Measurements from ENCODE around the gene TIPIN.

The TIPIN gene

DNA sequence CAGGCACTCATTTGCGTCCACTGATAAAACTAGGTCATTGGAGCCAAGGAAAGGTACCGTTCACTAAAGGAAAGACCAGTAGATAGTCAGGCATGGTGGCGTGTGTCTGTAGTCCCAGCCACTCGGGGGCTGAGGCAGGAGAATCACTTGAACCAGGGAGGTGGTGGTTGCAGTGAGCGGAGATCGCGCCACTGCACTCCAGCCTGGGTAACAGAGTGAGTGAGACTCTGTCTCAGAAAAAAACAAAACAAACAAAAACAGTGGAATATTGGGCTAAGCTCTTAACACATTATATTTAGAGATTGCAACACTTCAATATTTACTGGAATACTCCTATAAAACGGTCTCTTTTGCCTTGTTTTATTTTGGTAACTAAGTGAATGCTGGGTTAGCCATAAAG, 47.6 kb upstream of the TIPIN start:
- TF ChIP-seq CEBPB (IDR thresholded peaks at IDR 0.05) (no peak), ZBTB7A (IDR thresholded peaks at IDR 0.05; ENCODE audit: low read depth) (no peak), CREB1 (IDR thresholded peaks at IDR 0.05; ENCODE audit: low read depth) (no peak), RAD21 (IDR thresholded peaks at IDR 0.05; ENCODE audit: low read depth) (no peak), NFIC (IDR thresholded peaks at IDR 0.05) (no peak), TEAD4 (IDR thresholded peaks at IDR 0.05) (no peak), EGR1 (IDR thresholded peaks at IDR 0.05) (no peak), YY1 (IDR thresholded peaks at IDR 0.05; ENCODE audit: low read depth) (no peak), FOXM1 (IDR thresholded peaks at IDR 0.05; ENCODE audit: borderline replicate concordance, low read depth) (no peak)
- TF ChIP-seq, protein P1, sequence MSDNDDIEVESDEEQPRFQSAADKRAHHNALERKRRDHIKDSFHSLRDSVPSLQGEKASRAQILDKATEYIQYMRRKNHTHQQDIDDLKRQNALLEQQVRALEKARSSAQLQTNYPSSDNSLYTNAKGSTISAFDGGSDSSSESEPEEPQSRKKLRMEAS (IDR thresholded peaks at IDR 0.05), result no peak
- TF ChIP-seq, protein P2, sequence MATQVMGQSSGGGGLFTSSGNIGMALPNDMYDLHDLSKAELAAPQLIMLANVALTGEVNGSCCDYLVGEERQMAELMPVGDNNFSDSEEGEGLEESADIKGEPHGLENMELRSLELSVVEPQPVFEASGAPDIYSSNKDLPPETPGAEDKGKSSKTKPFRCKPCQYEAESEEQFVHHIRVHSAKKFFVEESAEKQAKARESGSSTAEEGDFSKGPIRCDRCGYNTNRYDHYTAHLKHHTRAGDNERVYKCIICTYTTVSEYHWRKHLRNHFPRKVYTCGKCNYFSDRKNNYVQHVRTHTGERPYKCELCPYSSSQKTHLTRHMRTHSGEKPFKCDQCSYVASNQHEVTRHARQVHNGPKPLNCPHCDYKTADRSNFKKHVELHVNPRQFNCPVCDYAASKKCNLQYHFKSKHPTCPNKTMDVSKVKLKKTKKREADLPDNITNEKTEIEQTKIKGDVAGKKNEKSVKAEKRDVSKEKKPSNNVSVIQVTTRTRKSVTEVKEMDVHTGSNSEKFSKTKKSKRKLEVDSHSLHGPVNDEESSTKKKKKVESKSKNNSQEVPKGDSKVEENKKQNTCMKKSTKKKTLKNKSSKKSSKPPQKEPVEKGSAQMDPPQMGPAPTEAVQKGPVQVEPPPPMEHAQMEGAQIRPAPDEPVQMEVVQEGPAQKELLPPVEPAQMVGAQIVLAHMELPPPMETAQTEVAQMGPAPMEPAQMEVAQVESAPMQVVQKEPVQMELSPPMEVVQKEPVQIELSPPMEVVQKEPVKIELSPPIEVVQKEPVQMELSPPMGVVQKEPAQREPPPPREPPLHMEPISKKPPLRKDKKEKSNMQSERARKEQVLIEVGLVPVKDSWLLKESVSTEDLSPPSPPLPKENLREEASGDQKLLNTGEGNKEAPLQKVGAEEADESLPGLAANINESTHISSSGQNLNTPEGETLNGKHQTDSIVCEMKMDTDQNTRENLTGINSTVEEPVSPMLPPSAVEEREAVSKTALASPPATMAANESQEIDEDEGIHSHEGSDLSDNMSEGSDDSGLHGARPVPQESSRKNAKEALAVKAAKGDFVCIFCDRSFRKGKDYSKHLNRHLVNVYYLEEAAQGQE (IDR thresholded peaks at IDR 0.05; ENCODE audit: low read depth), result no peak

DNA sequence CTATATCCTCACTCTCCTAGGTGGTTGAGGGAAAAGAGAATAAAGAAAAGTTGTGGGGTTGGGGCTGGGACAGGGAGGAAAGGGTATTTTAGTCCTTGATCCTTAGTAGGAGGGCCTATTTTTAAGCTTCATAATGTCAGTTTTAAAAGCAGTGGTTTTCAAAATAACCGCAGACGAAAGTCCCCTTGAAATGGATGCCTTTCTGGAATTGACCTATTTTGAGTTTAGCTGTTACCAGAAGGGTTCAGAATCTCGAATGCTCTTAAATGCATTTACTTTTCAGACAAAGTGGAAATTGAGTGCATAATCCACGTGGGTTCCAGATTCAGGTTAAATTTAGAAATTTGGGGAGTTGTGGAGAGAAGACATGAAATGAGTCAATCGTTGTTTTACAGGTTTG, 46.8 kb upstream of the TIPIN start:
- TF ChIP-seq TEAD4 (IDR thresholded peaks at IDR 0.05), result no peak
- TF ChIP-seq TAF1 (IDR thresholded peaks at IDR 0.05; ENCODE audit: low read depth), result no peak

DNA sequence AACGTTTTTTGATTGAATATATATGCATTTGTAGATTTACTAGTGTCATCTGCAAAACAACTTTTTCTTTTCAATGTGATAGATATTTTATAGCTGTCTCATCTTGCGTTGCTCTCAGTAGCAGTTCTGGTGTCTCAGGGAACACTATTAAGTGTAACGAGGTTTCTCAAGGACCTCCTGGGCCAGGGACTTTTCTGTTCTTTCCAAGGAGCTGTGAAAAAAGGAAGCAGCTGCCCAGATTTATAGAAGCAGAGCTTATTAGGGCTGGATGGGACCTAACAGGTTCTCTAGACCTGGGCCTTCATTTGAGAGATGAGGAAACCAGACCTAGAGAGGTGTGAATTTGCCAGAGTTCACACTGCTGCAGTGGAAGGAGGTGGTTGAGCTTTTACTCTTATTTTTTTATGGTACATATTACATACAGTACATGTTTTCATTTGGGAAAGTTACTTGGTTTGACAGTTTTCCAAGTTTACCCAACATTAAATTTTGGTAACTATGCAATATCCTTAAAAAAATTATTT, 46.3 kb upstream of the TIPIN start:
- TF ChIP-seq YY1 (IDR thresholded peaks at IDR 0.05; ENCODE audit: low read depth) (no peak), FOXM1 (IDR thresholded peaks at IDR 0.05; ENCODE audit: borderline replicate concordance, low read depth) (no peak), TAF1 (IDR thresholded peaks at IDR 0.05; ENCODE audit: low read depth) (no peak), RAD21 (IDR thresholded peaks at IDR 0.05; ENCODE audit: low read depth) (no peak), TEAD4 (IDR thresholded peaks at IDR 0.05) (no peak), CEBPB (IDR thresholded peaks at IDR 0.05) (no peak), ZBTB7A (IDR thresholded peaks at IDR 0.05; ENCODE audit: low read depth) (no peak), CREB1 (IDR thresholded peaks at IDR 0.05; ENCODE audit: low read depth) (no peak), EP300 (IDR thresholded peaks at IDR 0.05; ENCODE audit: borderline replicate concordance) (no peak), TCF12 (IDR thresholded peaks at IDR 0.05; ENCODE audit: low read depth) (no peak), EGR1 (IDR thresholded peaks at IDR 0.05) (no peak), NFIC (IDR thresholded peaks at IDR 0.05) (no peak)
- TF ChIP-seq, protein P3, sequence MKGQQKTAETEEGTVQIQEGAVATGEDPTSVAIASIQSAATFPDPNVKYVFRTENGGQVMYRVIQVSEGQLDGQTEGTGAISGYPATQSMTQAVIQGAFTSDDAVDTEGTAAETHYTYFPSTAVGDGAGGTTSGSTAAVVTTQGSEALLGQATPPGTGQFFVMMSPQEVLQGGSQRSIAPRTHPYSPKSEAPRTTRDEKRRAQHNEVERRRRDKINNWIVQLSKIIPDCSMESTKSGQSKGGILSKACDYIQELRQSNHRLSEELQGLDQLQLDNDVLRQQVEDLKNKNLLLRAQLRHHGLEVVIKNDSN (IDR thresholded peaks at IDR 0.05), result no peak
- TF ChIP-seq, protein P1 (IDR thresholded peaks at IDR 0.05), result no peak
- TF ChIP-seq, protein P2 (IDR thresholded peaks at IDR 0.05; ENCODE audit: low read depth), result no peak

DNA sequence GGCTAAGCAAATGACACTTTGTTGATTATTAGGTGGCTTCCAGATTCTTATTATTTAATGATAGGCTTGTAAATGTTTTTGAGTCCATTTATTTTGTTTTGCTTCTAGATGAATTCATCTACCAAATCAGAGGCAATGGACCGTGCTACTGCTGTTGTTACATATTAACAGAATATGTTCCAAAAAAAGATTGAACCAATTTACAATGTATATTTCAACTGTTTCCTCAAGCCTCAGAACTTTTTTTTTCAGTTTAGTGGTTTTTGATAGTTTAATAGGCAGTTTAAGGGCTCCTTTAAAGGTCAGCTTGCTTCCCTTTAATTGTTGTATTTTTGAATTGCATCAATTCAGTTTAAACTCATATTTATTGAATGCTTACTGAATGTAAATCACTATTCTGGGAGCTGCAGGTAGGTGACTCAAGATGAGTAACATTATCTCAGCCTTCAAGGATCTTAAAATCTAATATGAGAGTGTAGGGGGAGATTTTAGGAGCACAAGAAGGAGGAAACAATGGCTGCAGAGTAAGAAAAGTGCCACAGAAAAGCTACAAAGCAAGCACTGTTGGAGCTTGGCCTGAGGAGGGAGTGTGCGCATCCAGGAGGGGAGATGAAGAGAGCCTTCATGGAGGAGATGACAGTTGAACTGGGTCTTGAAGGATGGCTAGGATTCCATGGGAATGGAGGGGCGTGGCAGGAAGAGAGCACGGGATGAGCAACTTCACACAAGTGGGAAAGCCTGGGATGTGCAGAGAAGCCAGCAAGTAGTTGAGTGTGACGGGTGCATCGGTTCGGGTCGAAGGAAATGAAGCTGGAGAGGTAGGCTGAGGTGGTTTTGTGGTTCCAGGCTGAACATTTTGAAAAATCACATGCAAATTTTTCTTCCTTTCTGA, 44.9 kb upstream of the TIPIN start:
- TF ChIP-seq, protein P3 (IDR thresholded peaks at IDR 0.05), result no peak
- TF ChIP-seq NFIC (IDR thresholded peaks at IDR 0.05) (no peak), CREB1 (IDR thresholded peaks at IDR 0.05; ENCODE audit: low read depth) (no peak), TAF1 (IDR thresholded peaks at IDR 0.05; ENCODE audit: low read depth) (no peak), ZBTB7A (IDR thresholded peaks at IDR 0.05; ENCODE audit: low read depth) (no peak), EGR1 (IDR thresholded peaks at IDR 0.05) (no peak), TCF12 (IDR thresholded peaks at IDR 0.05; ENCODE audit: low read depth) (no peak)
- TF ChIP-seq, protein P2 (IDR thresholded peaks at IDR 0.05; ENCODE audit: low read depth), result no peak
- TF ChIP-seq, protein P1 (IDR thresholded peaks at IDR 0.05), result no peak
